GM12878 (cell line): ENCODE measurements around the gene EDARADD. TPM values are rescaled to one million over a fixed set of nuclear protein-coding genes. Genes with fewer than 3 reads are reported as not detected.

Experiments
- ATAC-seq: fragments of 200-7000 bp; cut with Tn5 transposase; 3 replicates; pipeline ENCODE4 v1.9.1; 2020; ENCODE audit warnings: mild to moderate bottlenecking, moderate library complexity
- BruUV-seq: library from RNA; stranded (reverse); fragments of 400-500 nt; replicated peaks from 2 replicates; lab custom pipeline; 2021; lab: Mats Ljungman, UMichigan
- CTCF ChIA-PET: fragments of 300-600 bp; sonication (Branson Sonifier 250); formaldehyde crosslinking; extraction: SDS; loops from one replicate; lab custom pipeline; 2021; ENCODE audit warnings: inconsistent platforms; lab: Yijun Ruan, JAX
- POLR2A ChIA-PET: fragments of 350-600 bp; formaldehyde crosslinking; extraction: SDS; loops from one replicate; lab custom pipeline; 2021; ENCODE audit warnings: inconsistent platforms; lab: Charles Lee
- RAD21 ChIA-PET: fragments of 300-600 bp; sonication (Branson Sonifier 250); formaldehyde crosslinking; loops from one replicate; lab custom pipeline; 2023; ENCODE audit warnings: antibody characterized with exemption; ENCODE audit not compliant: unreplicated experiment; lab: Charles Lee
- SMC1A ChIA-PET: fragments of 300-600 bp; sonication (Branson Sonifier 250); formaldehyde crosslinking; loops from one replicate; lab custom pipeline; 2023; ENCODE audit not compliant: unreplicated experiment, uncharacterized antibody; lab: Charles Lee
- DNase-seq: peaks from one replicate; pipeline ENCODE4 v3.0.0-alpha.2; 2011; ENCODE audit warnings: low read depth, low spot score
- FAIRE-seq: peaks from 3 replicates; lab custom pipeline; 2011; peaks lifted over from hg19 to GRCh38; lab: Jason Lieb, UNC
- H2AFZ ChIP-seq: 2 replicates; pipeline ENCODE4 v1.6.0; 2011; ENCODE audit warnings: low read depth, low read length, control low read depth; ENCODE audit not compliant: control insufficient read depth
- H3K27ac ChIP-seq: 2 replicates; pipeline ENCODE4 v1.5.1; 2011; ENCODE audit warnings: control low read depth; ENCODE audit not compliant: control insufficient read depth, insufficient read depth
- H3K27me3 ChIP-seq, 2 experiments: replicated peaks in 1 of 2; 2 replicates each; pipeline versions ENCODE4 v1.6.0 to v1.6.1; 2011; ENCODE audit warnings: low read length in 1 of 2; ENCODE audit not compliant: control insufficient read depth in 2 of 2, insufficient read depth in 2 of 2
- H3K36me3 ChIP-seq, 2 experiments: 2 replicates each; pipeline ENCODE4 v1.5.1; 2011; ENCODE audit warnings: low read length in 1 of 2; ENCODE audit not compliant: control insufficient read depth in 2 of 2, insufficient read depth in 2 of 2
- H3K4me1 ChIP-seq: 2 replicates; pipeline ENCODE4 v1.6.1; 2011; ENCODE audit warnings: mild to moderate bottlenecking, low read length, moderate library complexity, mixed read lengths; ENCODE audit not compliant: control insufficient read depth, insufficient read depth
- H3K4me2 ChIP-seq: 2 replicates; pipeline ENCODE4 v1.6.0; 2011; ENCODE audit warnings: control low read depth; ENCODE audit not compliant: control insufficient read depth, insufficient read depth
- H3K4me3 ChIP-seq: fragments of 200-600 bp; sonication (generic); 2 replicates; pipeline ENCODE4 v1.5.1; 2016
- H3K79me2 ChIP-seq: 2 replicates; pipeline ENCODE4 v1.6.0; 2011; ENCODE audit warnings: low read length; ENCODE audit not compliant: control insufficient read depth, insufficient read depth
- H3K9ac ChIP-seq: 2 replicates; pipeline ENCODE4 v1.8.0; 2011; ENCODE audit warnings: low read length, control low read depth, mixed read lengths; ENCODE audit not compliant: control insufficient read depth, insufficient read depth
- H3K9me3 ChIP-seq: replicated peaks from 3 replicates; pipeline ENCODE4 v1.5.1; 2011; ENCODE audit warnings: mild to moderate bottlenecking, low read length; ENCODE audit not compliant: control insufficient read depth, insufficient read depth
- H4K20me1 ChIP-seq: 2 replicates; pipeline ENCODE4 v1.6.0; 2011; ENCODE audit not compliant: control insufficient read depth, insufficient read depth
- CEBPB ChIP-seq, 2 experiments: fragments of 150-350 bp in 1 of 2; IDR thresholded peaks; 2 replicates each; pipeline ENCODE4 v1.6.1; 2012 to 2014; ENCODE audit warnings: low read depth in 2 of 2, low read length in 2 of 2, borderline replicate concordance in 1 of 2, inconsistent platforms in 1 of 2
- HDAC6 ChIP-seq: fragments of 200-600 bp; sonication (generic); IDR thresholded peaks from one replicate; pipeline ENCODE4 v1.8.0; 2017; ENCODE audit warnings: antibody characterized with exemption; ENCODE audit not compliant: unreplicated experiment
- IKZF2 ChIP-seq, 2 experiments: fragments of 450-650 bp; IDR thresholded peaks; 2 replicates each; pipeline ENCODE4 v1.6.1; 2017; ENCODE audit warnings: mild to moderate bottlenecking in 2 of 2, moderate library complexity in 2 of 2
- NRF1 ChIP-seq: conservative IDR thresholded peaks from 2 replicates; pipeline ENCODE4 v1.6.1; 2011; ENCODE audit warnings: mild to moderate bottlenecking, low read depth, low read length, improper control_type of control experiment
- SIX5 ChIP-seq: IDR thresholded peaks from 2 replicates; pipeline ENCODE4 v1.6.1; 2011; ENCODE audit warnings: mild to moderate bottlenecking, low read depth, low read length, moderate library complexity; ENCODE audit not compliant: severe bottlenecking
- SMAD1 ChIP-seq: fragments of 450-650 bp; IDR thresholded peaks from 2 replicates; pipeline ENCODE4 v1.6.1; 2018; ENCODE audit warnings: mild to moderate bottlenecking, low read depth; ENCODE audit not compliant: partially characterized antibody
- SREBF1 ChIP-seq: IDR thresholded peaks from 2 replicates; pipeline ENCODE4 v1.6.1; 2012; ENCODE audit warnings: mild to moderate bottlenecking, low read length
- TAF1 ChIP-seq: IDR thresholded peaks from 2 replicates; pipeline ENCODE4 v1.6.1; 2011; ENCODE audit warnings: mild to moderate bottlenecking, low read depth, low read length, borderline replicate concordance
- ZNF384 ChIP-seq: IDR thresholded peaks from 2 replicates; pipeline ENCODE4 v1.6.1; 2012; ENCODE audit warnings: low read depth, mild to moderate bottlenecking, low read length, improper control_type of control experiment, borderline replicate concordance
- ZNF687 ChIP-seq: fragments of 450-650 bp; IDR thresholded peaks from 2 replicates; pipeline ENCODE4 v1.6.1; 2017; ENCODE audit warnings: mild to moderate bottlenecking, moderate library complexity
- WGBS: methylation state at CpG from one replicate; pipeline ENCODE4 v1.1.6; 2016; ENCODE audit warnings: low lambda C conversion rate; ENCODE audit not compliant: insufficient replicate concordance, insufficient coverage; ENCODE audit errors: missing lambda C conversion rate; 5-methylcytosine and 5-hydroxymethylcytosine counted together
- in situ Hi-C: fragments of 300-500 bp; cut with MboI; formaldehyde crosslinking; loops from 9 replicates; pipeline ENCODE4 v1.14.3; 2018; ENCODE audit warnings: mixed read lengths
- intact Hi-C: fragments of 100-400 bp; cut with micrococcal nuclease; formaldehyde crosslinking; loops from one replicate; pipeline ENCODE4 v1.14.2; 2022; ENCODE audit not compliant: unreplicated experiment
- polyA plus RNA-seq, 11 experiments: library from polyadenylated mRNA; depleted of rRNA in 4 of 11; unstranded in 6 of 11; stranded (reverse) in 5 of 11; fragments of >200 nt; fragmentation: Nextera tagmentation in 4 of 11; fragmentation: Illumina TruSeq in 1 of 11; extraction: Ambion mirVana in 4 of 11; extraction: Trizol in 1 of 11; gene quantifications; 1 replicate in 1 of 11; 2 replicates in 10 of 11; pipeline versions ENCODE4 v1.2.1 to v1.2.3, GENCODE V29; 2011 to 2016; ENCODE audit warnings: inconsistent platforms in 2 of 11, missing spikeins in 2 of 11, low read depth in 1 of 11
- total RNA-seq, 4 experiments: library from RNA; depleted of rRNA in 3 of 4; stranded (reverse); fragments of >200 nt in 3 of 4; fragmentation: Illumina TruSeq in 1 of 4; extraction: Trizol in 1 of 4; gene quantifications; 2 replicates each; pipeline versions ENCODE4 v1.2.1 to v1.2.3, GENCODE V29; 2013 to 2021
- TF ChIP-seq, protein P1 (sequence below): fragments of 450-650 bp; IDR thresholded peaks from 2 replicates; pipeline ENCODE4 v1.6.1; 2017; ENCODE audit warnings: mild to moderate bottlenecking, low read depth, inconsistent platforms; ENCODE audit not compliant: poor library complexity, severe bottlenecking
- TF ChIP-seq, protein P2 (sequence below): fragments of 450-650 bp; IDR thresholded peaks from 2 replicates; pipeline ENCODE4 v1.6.1; 2016; ENCODE audit warnings: mild to moderate bottlenecking
- TF ChIP-seq, protein P3 (sequence below): fragments of 450-650 bp; IDR thresholded peaks from 2 replicates; pipeline ENCODE4 v1.6.1; 2014; ENCODE audit warnings: mild to moderate bottlenecking

The EDARADD gene
- total and polyA plus RNA-seq, 10 of the 15 experiments (the other 5 are each of a cell fraction or from before 2014, with no cell fraction given) = 0.58 to 6.1 (median 4.7) TPM

- TF ChIP-seq, protein P1, sequence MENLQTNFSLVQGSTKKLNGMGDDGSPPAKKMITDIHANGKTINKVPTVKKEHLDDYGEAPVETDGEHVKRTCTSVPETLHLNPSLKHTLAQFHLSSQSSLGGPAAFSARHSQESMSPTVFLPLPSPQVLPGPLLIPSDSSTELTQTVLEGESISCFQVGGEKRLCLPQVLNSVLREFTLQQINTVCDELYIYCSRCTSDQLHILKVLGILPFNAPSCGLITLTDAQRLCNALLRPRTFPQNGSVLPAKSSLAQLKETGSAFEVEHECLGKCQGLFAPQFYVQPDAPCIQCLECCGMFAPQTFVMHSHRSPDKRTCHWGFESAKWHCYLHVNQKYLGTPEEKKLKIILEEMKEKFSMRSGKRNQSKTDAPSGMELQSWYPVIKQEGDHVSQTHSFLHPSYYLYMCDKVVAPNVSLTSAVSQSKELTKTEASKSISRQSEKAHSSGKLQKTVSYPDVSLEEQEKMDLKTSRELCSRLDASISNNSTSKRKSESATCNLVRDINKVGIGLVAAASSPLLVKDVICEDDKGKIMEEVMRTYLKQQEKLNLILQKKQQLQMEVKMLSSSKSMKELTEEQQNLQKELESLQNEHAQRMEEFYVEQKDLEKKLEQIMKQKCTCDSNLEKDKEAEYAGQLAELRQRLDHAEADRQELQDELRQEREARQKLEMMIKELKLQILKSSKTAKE = no peak
- TF ChIP-seq SREBF1 (no peak), TAF1 (no peak)
Measured at GRCh38 chr1:236522937-236523703, 129.0 kb downstream of the EDARADD start (continued).

- peak within 1 kb of the TSS; percentile 72 for H3K9ac ChIP-seq
- peak within 1 kb of the TSS; percentile 94 for H2AFZ ChIP-seq
- H3K36me3 ChIP-seq = peaks cover 0 to 7% of the 10 kb centered on the region in 2 experiments; a peak in 1 of 4 replicates
- FAIRE-seq (peak; percentile 75), DNase-seq (no peak), ATAC-seq (peak; percentile 85)
- peaks cover 7% of the 10 kb centered on the region for H3K79me2 ChIP-seq
- in situ Hi-C loops = no loop called here
- no peaks in the 10 kb centered on the region for H3K9me3 ChIP-seq
- POLR2A ChIA-PET = no interaction called here
- BruUV-seq = no TSS peak
- H3K4me1 ChIP-seq = no peaks in the 10 kb centered on the region
- H3K4me3 ChIP-seq = peak within 1 kb of the TSS; percentile 89
- SMC1A ChIA-PET = no interaction called here
- H3K27me3 ChIP-seq = no peaks in the 10 kb centered on the region
- H3K27ac ChIP-seq = peak within 1 kb of the TSS; percentile 22
- no peaks in the 10 kb centered on the region for H4K20me1 ChIP-seq
- intact Hi-C loops = no loop called here
- peak within 1 kb of the TSS; percentile 70 for H3K4me2 ChIP-seq
- CTCF ChIA-PET = no interaction called here
- under 1% methylated on average over 29 of the region's 35 CpGs for WGBS
- RAD21 ChIA-PET = no interaction called here
- TF ChIP-seq NRF1 = no peak
- TF ChIP-seq CEBPB (IDR thresholded peaks at IDR 0.05; ENCODE audit: borderline replicate concordance in 1 of 2, low read depth in 2 of 2, low read length in 2 of 2) = no peak
- TF ChIP-seq TAF1 = no peak
- TF ChIP-seq ZNF687 = 0 out of 2 replicates have a peak, but pooled peaks have one; percentile 36
- no peak for TF ChIP-seq SIX5
- TF ChIP-seq, protein P2, sequence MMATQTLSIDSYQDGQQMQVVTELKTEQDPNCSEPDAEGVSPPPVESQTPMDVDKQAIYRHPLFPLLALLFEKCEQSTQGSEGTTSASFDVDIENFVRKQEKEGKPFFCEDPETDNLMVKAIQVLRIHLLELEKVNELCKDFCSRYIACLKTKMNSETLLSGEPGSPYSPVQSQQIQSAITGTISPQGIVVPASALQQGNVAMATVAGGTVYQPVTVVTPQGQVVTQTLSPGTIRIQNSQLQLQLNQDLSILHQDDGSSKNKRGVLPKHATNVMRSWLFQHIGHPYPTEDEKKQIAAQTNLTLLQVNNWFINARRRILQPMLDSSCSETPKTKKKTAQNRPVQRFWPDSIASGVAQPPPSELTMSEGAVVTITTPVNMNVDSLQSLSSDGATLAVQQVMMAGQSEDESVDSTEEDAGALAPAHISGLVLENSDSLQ = no peak
- peak; percentile 31 to 48; a peak in 2 of 4 replicates for TF ChIP-seq IKZF2 (IDR thresholded peaks at IDR 0.05)
- TF ChIP-seq ZNF384 = no peak
- no peak for TF ChIP-seq SMAD1
- no peak for TF ChIP-seq HDAC6
- TF ChIP-seq, protein P3, sequence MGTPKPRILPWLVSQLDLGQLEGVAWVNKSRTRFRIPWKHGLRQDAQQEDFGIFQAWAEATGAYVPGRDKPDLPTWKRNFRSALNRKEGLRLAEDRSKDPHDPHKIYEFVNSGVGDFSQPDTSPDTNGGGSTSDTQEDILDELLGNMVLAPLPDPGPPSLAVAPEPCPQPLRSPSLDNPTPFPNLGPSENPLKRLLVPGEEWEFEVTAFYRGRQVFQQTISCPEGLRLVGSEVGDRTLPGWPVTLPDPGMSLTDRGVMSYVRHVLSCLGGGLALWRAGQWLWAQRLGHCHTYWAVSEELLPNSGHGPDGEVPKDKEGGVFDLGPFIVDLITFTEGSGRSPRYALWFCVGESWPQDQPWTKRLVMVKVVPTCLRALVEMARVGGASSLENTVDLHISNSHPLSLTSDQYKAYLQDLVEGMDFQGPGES = no peak
Measured at GRCh38 chr1:236523704-236524141, 129.6 kb downstream of the EDARADD start, which contains the start of gene LGALS8. Gene LGALS8, plus strand, starts transcription at chr1:236523982. Its CDS starts 2,089 bp downstream, at chr1:236526071.
